Measurements from ENCODE around the gene UNC5B.

The UNC5B gene

DNA sequence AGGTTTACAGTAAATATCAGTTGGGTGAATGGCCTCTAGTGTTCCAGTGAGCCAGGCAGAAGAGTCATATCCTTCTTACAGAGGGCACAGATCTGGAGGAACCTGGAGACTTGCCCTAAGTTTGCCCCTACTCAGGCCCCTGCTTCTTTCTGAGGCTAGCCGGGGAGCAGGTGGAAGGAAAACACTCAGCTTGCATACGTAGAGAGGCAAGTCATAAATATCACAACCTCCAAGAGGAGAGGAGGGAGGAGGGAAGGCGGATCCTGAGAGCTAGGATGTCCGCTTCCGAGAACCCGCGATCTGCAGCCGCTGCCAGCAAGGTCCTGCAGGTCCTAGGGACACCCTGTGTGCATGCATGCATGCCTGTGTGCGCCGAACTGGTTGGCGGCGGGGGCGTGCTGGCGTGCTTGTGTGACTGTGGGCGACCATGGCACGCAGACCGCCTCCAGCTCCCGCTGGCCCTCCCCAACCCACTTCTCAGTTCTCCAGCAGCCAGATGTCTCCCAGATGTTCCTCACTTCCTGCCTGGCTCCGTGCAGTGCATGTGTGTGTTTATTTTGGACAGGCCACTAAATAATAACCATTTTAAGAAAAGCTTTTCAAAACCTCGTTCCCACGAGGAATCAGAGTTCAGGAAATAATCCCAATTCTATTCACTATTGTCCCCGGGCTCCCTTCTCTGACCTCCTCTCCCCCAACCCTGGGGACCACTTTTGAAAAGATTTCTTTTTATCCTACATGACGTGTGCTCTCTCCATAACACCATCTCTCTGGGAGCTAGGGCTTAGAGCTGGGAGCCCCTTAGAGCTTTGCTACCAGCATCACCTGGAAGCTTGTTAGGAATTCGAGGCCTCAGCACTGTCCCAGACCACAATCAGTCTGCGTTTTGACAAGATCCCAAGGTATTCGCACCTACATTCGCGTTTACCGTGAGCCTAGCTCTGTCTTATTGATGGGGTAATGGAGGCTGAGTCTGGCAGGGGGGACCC lies 32.4 kb downstream of the UNC5B start:
- no peak overlapping the region for H3K4me3 ChIP-seq (ENCODE audit: low read depth, low read length)
- TF ChIP-seq, protein P1, sequence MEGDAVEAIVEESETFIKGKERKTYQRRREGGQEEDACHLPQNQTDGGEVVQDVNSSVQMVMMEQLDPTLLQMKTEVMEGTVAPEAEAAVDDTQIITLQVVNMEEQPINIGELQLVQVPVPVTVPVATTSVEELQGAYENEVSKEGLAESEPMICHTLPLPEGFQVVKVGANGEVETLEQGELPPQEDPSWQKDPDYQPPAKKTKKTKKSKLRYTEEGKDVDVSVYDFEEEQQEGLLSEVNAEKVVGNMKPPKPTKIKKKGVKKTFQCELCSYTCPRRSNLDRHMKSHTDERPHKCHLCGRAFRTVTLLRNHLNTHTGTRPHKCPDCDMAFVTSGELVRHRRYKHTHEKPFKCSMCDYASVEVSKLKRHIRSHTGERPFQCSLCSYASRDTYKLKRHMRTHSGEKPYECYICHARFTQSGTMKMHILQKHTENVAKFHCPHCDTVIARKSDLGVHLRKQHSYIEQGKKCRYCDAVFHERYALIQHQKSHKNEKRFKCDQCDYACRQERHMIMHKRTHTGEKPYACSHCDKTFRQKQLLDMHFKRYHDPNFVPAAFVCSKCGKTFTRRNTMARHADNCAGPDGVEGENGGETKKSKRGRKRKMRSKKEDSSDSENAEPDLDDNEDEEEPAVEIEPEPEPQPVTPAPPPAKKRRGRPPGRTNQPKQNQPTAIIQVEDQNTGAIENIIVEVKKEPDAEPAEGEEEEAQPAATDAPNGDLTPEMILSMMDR (IDR thresholded peaks at IDR 0.05; ENCODE audit: low read depth, low read length, missing control alignments): no peak
- no peak for DNase-seq (ENCODE audit: low read depth)

DNA sequence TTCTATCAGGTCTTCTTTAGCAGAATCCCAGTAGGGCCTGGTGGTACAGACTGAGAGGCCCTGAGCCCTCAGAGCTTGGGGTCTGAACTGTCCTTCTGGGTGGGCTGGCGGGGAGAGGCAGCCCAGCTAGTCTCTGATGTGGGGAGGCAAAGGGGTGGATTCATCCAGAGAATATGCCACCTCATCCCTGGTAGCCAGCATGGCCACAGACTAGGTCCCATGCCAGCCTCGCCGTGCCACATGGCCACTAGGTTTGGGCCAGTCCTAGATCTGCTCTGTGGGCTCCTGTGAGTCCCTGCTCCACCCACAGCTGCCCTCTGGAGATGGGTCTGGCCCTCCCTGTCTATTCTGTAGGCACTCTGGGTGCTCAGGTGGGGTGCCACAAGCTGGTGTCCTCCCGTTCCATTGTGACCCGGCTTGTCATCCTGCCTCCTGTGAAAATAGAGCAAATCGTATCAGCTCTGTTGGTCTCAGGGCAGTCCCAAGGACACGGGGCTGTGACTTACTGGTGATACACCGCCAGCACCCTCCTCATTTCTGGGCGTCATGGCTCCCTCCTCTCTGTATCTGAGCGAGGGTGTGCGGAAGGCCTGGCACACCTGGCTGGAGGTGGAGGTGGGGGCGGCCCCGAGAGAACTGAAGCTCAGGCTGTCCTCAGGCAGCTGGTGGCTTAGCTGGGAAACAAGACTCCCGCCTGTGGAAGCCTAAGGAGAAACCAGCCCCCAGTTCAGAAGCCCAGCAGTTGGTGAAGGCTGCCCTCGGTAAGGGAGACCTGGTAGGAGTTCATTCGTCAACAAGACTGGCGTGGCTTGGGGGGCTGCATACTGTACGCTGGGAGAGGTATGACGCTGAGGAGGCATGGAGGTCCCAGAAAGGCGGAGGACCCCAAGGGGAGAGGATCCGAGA lies 33.3 kb downstream of the UNC5B start:
- TF ChIP-seq, protein P1 (IDR thresholded peaks at IDR 0.05; ENCODE audit: low read depth, low read length, missing control alignments): no peak
- no peak overlapping the region for H3K4me3 ChIP-seq (ENCODE audit: low read depth, low read length)

DNA sequence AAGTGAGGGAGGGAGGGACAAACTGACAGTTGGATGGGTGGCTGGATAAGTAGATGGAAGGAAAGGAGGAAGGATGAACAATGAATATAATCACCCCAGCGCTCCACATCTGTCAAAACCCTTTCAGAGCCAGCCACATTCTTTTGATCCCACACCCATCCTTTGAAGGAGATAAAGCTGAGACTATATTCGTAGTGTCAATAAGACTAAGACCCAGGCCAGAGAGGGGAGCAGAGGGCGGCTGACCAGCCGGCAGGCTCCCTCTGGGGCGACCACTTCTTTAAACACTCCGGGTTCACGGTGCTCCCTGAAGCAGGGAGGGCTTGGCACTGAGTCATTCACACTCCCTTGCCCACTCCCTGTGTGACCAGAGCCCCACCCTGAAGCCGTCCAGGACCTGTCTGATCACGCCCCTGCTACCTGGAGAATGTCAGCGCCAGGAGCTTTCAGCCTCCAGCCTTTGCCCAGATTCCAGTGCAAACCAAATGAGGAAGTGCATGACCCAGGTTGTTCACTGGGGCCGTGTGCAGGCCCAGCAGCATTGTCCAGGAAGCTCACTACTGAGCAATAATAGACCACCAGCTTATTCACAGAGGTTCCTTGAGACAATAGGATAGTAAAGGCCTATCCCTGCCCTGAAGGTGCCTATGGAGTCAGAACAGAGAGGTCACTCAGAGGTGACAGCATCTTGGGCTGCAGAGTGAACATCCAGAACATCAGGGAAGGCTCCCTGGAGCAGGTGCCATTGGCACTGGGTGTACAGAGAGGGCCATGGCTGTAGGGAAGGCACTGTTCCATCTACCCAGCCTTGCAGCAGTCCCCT lies 34.4 kb downstream of the UNC5B start:
- no peak for DNase-seq (ENCODE audit: low read depth)
- TF ChIP-seq, protein P1 (IDR thresholded peaks at IDR 0.05; ENCODE audit: low read depth, low read length, missing control alignments): no peak
- no peak overlapping the region for H3K4me3 ChIP-seq (ENCODE audit: low read depth, low read length)

More for the DNA sequence above, 33.3 kb downstream of the UNC5B start:
- DNase-seq (ENCODE audit: low read depth): no peak

DNA sequence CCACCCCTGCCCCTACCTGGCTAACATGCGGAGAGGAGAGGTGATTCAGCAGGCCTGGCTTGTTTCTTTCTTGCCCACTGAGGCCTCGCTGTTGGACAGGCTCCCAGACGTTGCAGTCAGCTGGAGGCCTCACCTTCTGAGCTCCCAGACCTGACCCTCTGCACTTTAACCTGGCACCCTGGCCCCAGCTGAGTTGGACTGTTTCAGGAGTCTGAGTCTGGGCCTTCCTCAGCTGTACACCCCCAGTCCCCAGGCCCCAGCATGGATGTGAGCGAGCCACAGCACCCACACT lies 35.0 kb downstream of the UNC5B start:
- no peak for DNase-seq (ENCODE audit: low read depth)
- H3K4me3 ChIP-seq (ENCODE audit: low read depth, low read length): no peak overlapping the region
- TF ChIP-seq, protein P1 (IDR thresholded peaks at IDR 0.05; ENCODE audit: low read depth, low read length, missing control alignments): no peak

DNA sequence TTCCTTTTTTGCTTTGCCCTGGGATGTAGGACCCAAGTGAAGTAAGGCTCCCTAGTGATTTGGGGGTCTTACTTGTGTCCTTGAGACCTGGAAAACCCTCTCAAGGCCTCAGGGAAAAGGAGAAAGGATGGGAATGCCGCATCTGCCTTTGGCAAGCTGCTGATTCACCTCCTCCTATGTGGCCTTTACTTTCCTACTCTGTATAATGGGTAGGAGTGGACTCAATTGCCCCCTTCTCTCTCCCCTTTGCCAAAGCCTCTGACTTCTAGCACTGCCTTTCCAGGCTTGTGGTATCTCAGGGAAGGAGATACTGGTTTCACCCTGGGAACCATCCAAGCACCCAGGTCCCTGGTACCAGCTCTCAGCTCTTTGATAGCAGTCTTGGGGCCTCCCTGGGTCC lies 35.4 kb downstream of the UNC5B start:
- no peak overlapping the region for H3K4me3 ChIP-seq (ENCODE audit: low read depth, low read length)
- no peak for DNase-seq (ENCODE audit: low read depth)
- TF ChIP-seq, protein P1 (IDR thresholded peaks at IDR 0.05; ENCODE audit: low read depth, low read length, missing control alignments): no peak

DNA sequence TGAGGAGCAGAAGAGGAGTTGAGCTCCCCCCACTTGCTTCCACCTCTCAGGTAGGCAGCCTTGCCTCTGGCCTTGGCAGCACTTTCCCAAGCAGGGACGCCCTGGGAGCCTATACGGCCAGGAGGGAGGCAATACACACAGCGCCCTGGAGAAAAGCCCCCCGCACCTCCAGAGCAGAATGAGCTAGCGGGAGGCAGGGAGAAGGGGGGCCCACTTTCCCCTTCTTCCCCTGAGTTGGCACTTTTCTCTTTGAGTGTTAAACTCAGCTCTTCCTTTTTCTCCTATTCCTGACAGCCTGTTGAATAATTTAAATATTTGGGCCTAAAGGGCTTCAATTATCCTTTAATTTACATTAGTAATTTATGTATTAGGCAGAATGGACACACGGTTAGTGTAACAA lies 35.8 kb downstream of the UNC5B start:
- no peak overlapping the region for H3K4me3 ChIP-seq (ENCODE audit: low read depth, low read length)
- TF ChIP-seq, protein P1 (IDR thresholded peaks at IDR 0.05; ENCODE audit: low read depth, low read length, missing control alignments): no peak
- DNase-seq (ENCODE audit: low read depth): no peak
